Keratinocyte (primary cell): Measurements from ENCODE around the gene ENPP6. TPM values are rescaled to one million over a fixed set of nuclear protein-coding genes. Genes with fewer than 3 reads are reported as not detected.

Experiments used
- DNase-seq: peaks from one replicate; pipeline ENCODE4 v3.0.0-alpha.2; 2011; ENCODE audit warnings: low read depth, missing footprints, low spot score
- FAIRE-seq: peaks from 2 replicates; lab custom pipeline; 2011; peaks lifted over from hg19 to GRCh38; lab: Jason Lieb, UNC
- H2AFZ ChIP-seq: 2 replicates; pipeline ENCODE4 v1.6.0; 2012; ENCODE audit warnings: low read length, control low read depth, inconsistent platforms; ENCODE audit not compliant: control insufficient read depth
- H3K27ac ChIP-seq: 2 replicates; pipeline ENCODE4 v1.5.1; 2011; ENCODE audit warnings: low read length; ENCODE audit not compliant: control insufficient read depth, insufficient read depth
- H3K27me3 ChIP-seq: 3 replicates; pipeline ENCODE4 v1.6.0; 2011; ENCODE audit warnings: low read length; ENCODE audit not compliant: control insufficient read depth, insufficient read depth; ENCODE audit errors: extremely low read depth
- H3K36me3 ChIP-seq, 2 experiments: 2 replicates in 1 of 2; 3 replicates in 1 of 2; pipeline ENCODE4 v1.5.1; 2011; ENCODE audit warnings: low read length in 2 of 2, mild to moderate bottlenecking in 1 of 2; ENCODE audit not compliant: control insufficient read depth in 2 of 2, insufficient read depth in 2 of 2; ENCODE audit errors: extremely low read depth in 1 of 2
- H3K4me1 ChIP-seq: 3 replicates; pipeline ENCODE4 v1.5.1; 2011; ENCODE audit warnings: low read length; ENCODE audit not compliant: control insufficient read depth, insufficient read depth; ENCODE audit errors: extremely low read depth
- H3K4me2 ChIP-seq: 3 replicates; pipeline ENCODE4 v1.6.0; 2011; ENCODE audit warnings: low read depth, low read length; ENCODE audit not compliant: control insufficient read depth, insufficient read depth; ENCODE audit errors: extremely low read depth
- H3K4me3 ChIP-seq, 3 experiments: fragments of 200-600 bp in 1 of 3; sonication (generic) in 1 of 3; 2 replicates in 2 of 3; 3 replicates in 1 of 3; pipeline ENCODE4 v1.5.1; 2011 to 2016; ENCODE audit warnings: low read length in 3 of 3, mild to moderate bottlenecking in 3 of 3, control low read depth in 2 of 3, inconsistent platforms in 1 of 3, low read depth in 1 of 3, mixed read lengths in 1 of 3, mixed run types in 1 of 3, moderate library complexity in 1 of 3; ENCODE audit not compliant: control insufficient read depth in 2 of 3, insufficient read depth in 2 of 3; ENCODE audit errors: extremely low read depth in 1 of 3
- H3K79me2 ChIP-seq: 2 replicates; pipeline ENCODE4 v1.6.0; 2012; ENCODE audit warnings: low read length; ENCODE audit not compliant: control insufficient read depth, insufficient read depth
- H3K9ac ChIP-seq: 3 replicates; pipeline ENCODE4 v1.6.0; 2011; ENCODE audit warnings: low read length; ENCODE audit not compliant: control insufficient read depth, insufficient read depth; ENCODE audit errors: extremely low read depth
- H3K9me1 ChIP-seq: 3 replicates; pipeline ENCODE4 v1.6.0; 2011; ENCODE audit warnings: low read length; ENCODE audit not compliant: control insufficient read depth, insufficient read depth; ENCODE audit errors: extremely low read depth
- H3K9me3 ChIP-seq: 2 replicates; pipeline ENCODE4 v1.5.1; 2012; ENCODE audit warnings: low read depth, low read length; ENCODE audit not compliant: control insufficient read depth
- H4K20me1 ChIP-seq: 3 replicates; pipeline ENCODE4 v1.6.0; 2011; ENCODE audit warnings: low read length; ENCODE audit not compliant: control insufficient read depth, insufficient read depth; ENCODE audit errors: extremely low read depth
- EZH2 ChIP-seq: IDR thresholded peaks from one replicate; pipeline ENCODE4 v1.6.1; 2012; ENCODE audit warnings: inconsistent platforms, mild to moderate bottlenecking, low read length, moderate library complexity
- dilution Hi-C: fragments of 300-500 bp; cut with MboI; formaldehyde crosslinking; loops from one replicate; pipeline ENCODE4 v1.7.0; 2020; ENCODE audit warnings: low sequenced_read_pairs; ENCODE audit not compliant: extremely low pct_ligation_motif_present
- polyA plus RNA-seq, 5 experiments: library from polyadenylated mRNA; depleted of rRNA in 3 of 5; stranded (reverse) in 3 of 5; stranded (forward) in 1 of 5; unstranded in 1 of 5; fragments of >200 nt; gene quantifications; 1 replicate in 1 of 5; 2 replicates in 3 of 5; 3 replicates in 1 of 5; pipeline versions ENCODE4 v1.2.1 to v1.2.3, GENCODE V29; 2011 to 2012; ENCODE audit warnings: missing spikeins in 2 of 5, low read depth in 1 of 5, low replicate concordance in 1 of 5
- TF ChIP-seq, protein P1 (sequence below), 3 experiments: IDR thresholded peaks in 1 of 3; conservative IDR thresholded peaks in 1 of 3; optimal IDR thresholded peaks in 1 of 3; 2 replicates in 2 of 3; 3 replicates in 1 of 3; pipeline versions ENCODE3 to v1.5.1; 2011; ENCODE audit warnings: low read length in 3 of 3, mild to moderate bottlenecking in 3 of 3, moderate library complexity in 2 of 3, control low read depth in 1 of 3, inconsistent platforms in 1 of 3; ENCODE audit not compliant: insufficient read depth in 2 of 3; ENCODE audit errors: extremely low read depth in 1 of 3

The ENPP6 gene
- polyA plus RNA-seq, 1 donor (not counting 4 experiments of a cell fraction or from before 2014, with no cell fraction given), result not detected

- Histone ChIP-seq H3K9me3 (no peaks in the 10 kb centered on the region), H3K9me1 (no peaks in the 10 kb centered on the region), H3K4me1 (no peaks in the 10 kb centered on the region), H3K36me3 (no peaks in the 10 kb centered on the region), H3K4me2 (no peak overlapping the region), H3K9ac (no peak overlapping the region), H3K4me3 (no peak overlapping the region), H4K20me1 (no peaks in the 10 kb centered on the region), H3K27me3 (no peaks in the 10 kb centered on the region), H3K79me2 (no peaks in the 10 kb centered on the region), H3K27ac (no peak overlapping the region), H2AFZ (no peak overlapping the region)
- dilution Hi-C loops, result no loop called here
- no peak for TF ChIP-seq EZH2
- TF ChIP-seq, protein P1, sequence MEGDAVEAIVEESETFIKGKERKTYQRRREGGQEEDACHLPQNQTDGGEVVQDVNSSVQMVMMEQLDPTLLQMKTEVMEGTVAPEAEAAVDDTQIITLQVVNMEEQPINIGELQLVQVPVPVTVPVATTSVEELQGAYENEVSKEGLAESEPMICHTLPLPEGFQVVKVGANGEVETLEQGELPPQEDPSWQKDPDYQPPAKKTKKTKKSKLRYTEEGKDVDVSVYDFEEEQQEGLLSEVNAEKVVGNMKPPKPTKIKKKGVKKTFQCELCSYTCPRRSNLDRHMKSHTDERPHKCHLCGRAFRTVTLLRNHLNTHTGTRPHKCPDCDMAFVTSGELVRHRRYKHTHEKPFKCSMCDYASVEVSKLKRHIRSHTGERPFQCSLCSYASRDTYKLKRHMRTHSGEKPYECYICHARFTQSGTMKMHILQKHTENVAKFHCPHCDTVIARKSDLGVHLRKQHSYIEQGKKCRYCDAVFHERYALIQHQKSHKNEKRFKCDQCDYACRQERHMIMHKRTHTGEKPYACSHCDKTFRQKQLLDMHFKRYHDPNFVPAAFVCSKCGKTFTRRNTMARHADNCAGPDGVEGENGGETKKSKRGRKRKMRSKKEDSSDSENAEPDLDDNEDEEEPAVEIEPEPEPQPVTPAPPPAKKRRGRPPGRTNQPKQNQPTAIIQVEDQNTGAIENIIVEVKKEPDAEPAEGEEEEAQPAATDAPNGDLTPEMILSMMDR (optimal IDR thresholded peaks at IDR 0.05 in 1 of 3, IDR thresholded peaks at IDR 0.05 in 1 of 3, conservative IDR thresholded peaks at IDR 0.05 in 1 of 3; ENCODE audit: extremely low read depth in 1 of 3, insufficient read depth in 2 of 3, low read length in 3 of 3), result no peak
- DNase-seq (no peak), FAIRE-seq (no peak)
Measured at GRCh38 chr4:184259081-184259480, 41.4 kb upstream of the ENPP6 start.

DNA sequence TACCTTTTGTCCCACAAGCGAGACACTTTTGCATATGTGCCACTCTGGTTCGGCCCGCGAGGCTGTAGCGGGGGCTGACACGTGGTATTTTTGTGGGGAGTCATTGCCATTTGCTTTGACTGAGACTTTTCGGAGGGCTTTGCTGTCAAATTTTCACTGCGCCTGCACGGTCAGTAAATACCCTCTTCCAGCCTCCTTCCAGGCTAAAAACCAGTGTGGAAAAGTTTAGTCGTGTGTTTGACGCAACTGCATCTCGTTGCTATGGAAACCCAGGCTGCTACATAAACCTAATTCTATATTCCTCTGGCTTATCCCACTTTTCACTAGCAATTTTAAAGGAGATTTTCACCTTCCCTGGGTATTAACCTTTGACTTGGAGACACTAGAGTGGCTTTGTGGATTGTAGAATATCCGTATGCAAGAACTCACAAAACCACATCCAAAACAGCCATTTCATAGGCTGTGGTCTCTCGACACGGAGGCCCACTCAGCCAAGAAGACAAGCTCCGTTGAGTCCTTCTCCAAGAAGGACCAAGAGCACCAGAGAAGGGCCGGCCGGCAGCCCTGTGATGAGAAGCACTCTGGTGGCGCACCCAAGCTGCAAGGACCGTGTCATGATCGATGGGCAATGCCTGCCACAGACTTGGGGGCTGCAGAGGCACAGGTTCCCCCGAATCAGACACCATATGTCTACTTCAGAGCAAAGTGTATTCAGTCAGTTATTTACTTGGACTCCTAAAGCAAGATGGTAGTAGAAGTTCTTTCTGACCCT lies 38.4 kb upstream of the ENPP6 start:
- H3K27ac ChIP-seq, result no peak overlapping the region
- DNase-seq (no peak), FAIRE-seq (no peak)
- dilution Hi-C loops, result no loop called here
- H3K4me1 ChIP-seq, result no peaks in the 10 kb centered on the region
- TF ChIP-seq, protein P1 (optimal IDR thresholded peaks at IDR 0.05 in 1 of 3, IDR thresholded peaks at IDR 0.05 in 1 of 3, conservative IDR thresholded peaks at IDR 0.05 in 1 of 3; ENCODE audit: extremely low read depth in 1 of 3, insufficient read depth in 2 of 3, low read length in 3 of 3), result no peak
- no peak for TF ChIP-seq EZH2
- no peaks in the 10 kb centered on the region for H3K9me3 ChIP-seq
- H3K4me3 ChIP-seq, result no peak overlapping the region
- no peak overlapping the region for H2AFZ ChIP-seq
- no peaks in the 10 kb centered on the region for H3K27me3 ChIP-seq
- no peaks in the 10 kb centered on the region for H4K20me1 ChIP-seq
- no peaks in the 10 kb centered on the region for H3K36me3 ChIP-seq
- no peak overlapping the region for H3K4me2 ChIP-seq
- no peak overlapping the region for H3K9ac ChIP-seq
- no peaks in the 10 kb centered on the region for H3K9me1 ChIP-seq
- H3K79me2 ChIP-seq, result no peaks in the 10 kb centered on the region
